DND-41 (cell line): Measurements from ENCODE around the gene CCR2.

Experiments used
- CTCF ChIP-seq: IDR thresholded peaks from 2 replicates; pipeline ENCODE4 v1.5.1; 2012; ENCODE audit warnings: borderline replicate concordance, low read length, moderate library complexity, mild to moderate bottlenecking; ENCODE audit not compliant: poor library complexity, severe bottlenecking; ENCODE audit errors: extremely low read depth
- EZH2 ChIP-seq: IDR thresholded peaks from 3 replicates; pipeline ENCODE4 v1.6.1; 2012; ENCODE audit warnings: borderline replicate concordance, low read depth, mild to moderate bottlenecking, moderate library complexity, low read length, inconsistent platforms; ENCODE audit not compliant: severe bottlenecking

DNA sequence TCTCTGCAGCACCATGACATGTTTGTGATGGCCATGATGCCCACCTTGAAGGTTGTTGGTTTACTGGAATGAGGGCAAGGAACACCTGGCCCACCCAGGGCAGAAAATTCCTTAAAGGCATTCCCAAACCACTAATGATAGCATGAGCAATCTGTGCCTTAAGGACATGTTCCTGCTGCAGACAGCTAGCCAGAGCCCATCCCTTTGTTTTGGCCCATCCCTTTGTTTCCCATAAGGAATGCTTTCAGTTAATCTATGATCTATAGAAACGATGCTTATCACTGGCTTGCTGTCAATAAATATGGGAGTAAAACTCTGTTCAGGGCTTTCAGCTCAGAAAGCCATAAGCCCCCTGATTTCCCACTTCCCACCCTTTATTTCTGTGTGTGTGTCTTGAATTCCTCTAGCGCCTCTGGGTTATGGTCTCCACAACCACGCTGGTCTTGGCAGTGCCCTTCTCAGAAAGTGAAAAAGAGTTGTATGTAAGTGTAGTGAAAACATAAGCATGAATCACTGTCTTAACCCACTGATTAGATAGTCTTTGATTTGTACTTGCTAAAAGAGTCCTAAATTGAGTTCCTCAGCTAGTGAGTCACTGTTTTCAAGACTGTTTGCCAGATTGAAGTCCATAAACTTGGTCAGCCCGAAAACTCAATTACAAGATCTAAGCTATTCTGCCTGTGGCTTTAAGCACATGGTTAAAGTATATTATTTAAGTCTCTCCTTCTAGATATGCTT, 19.0 kb upstream of the CCR2 start:
- no peak for TF ChIP-seq CTCF
- no peak for TF ChIP-seq EZH2
